ENCODE data around the gene RABGEF1.
"Not testable (repeated sequence)": the region's sequence is repeated elsewhere in the genome, so short reads cannot be mapped to it uniquely, and the experiment has no call there.

RABGEF1 gene

DNA sequence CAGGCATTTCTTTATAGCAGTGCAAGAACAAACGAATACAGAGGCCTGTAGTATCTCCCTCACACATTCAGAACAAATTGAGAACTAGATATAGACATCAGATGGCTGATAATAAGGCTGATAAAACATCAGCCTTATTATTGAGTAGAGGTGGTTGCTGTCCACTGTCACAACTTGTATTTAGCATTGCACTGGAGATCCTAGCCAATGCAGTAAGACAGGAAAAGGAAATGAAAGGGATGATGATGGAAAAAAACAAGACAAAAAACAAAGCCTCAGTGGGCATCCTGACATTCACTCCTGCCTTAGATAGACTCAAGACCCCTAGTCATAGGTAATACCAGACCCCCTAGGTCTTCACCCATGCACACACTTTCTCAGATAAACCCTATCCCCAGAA is 4.7 kb upstream of the RABGEF1 start:
- FAIRE-seq, result no peak

DNA sequence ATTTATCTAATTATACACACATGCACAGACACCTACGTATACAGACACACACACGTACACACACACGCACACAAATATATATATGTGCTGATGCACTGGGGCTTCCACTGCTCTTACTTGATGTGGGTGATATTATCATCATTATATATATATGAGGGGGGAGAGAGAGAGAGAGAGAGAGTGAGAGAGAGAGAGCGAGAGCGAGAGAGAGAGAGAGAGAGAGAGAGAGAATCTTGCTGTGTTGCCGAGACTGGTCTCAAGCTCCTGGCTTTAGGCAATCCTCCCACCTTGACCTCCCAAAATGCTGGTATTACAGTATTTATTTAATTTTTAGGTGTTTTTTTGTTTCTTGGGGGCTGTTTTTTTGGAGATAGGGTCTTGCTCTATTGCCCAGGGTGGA is 3.6 kb upstream of the RABGEF1 start:
- no peak for FAIRE-seq

GRCh38 chr7:66737667-66738066 is 2.9 kb upstream of the RABGEF1 start:
- FAIRE-seq, result no peak

- FAIRE-seq, result no peak
Measured at GRCh38 chr7:66739477-66739876, 1.1 kb upstream of the RABGEF1 start.

DNA sequence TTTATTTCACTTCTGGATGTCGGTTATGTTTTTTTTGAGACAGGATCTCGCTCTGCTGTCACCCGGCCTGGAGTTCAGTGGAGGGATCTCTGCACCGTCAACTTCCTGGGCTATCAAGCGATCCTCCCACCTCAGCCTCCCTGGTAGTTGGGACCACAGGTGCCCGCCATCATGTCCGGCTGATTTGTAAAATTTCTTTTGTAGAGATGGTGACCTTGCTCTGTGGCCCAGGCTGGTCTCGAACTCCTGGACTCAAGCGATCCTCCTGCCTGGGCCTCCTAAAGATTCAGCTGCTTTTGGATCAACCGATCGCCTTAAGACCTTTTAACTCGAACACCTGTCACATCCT is 606 bp upstream of the RABGEF1 start:
- no peak for FAIRE-seq

GRCh38 chr7:66740980-66741709 is 612 bp downstream of the RABGEF1 start:
- not testable (repeated sequence) for FAIRE-seq

- FAIRE-seq, result no peak
Measured at GRCh38 chr7:66741710-66742049, 1.1 kb downstream of the RABGEF1 start.

DNA sequence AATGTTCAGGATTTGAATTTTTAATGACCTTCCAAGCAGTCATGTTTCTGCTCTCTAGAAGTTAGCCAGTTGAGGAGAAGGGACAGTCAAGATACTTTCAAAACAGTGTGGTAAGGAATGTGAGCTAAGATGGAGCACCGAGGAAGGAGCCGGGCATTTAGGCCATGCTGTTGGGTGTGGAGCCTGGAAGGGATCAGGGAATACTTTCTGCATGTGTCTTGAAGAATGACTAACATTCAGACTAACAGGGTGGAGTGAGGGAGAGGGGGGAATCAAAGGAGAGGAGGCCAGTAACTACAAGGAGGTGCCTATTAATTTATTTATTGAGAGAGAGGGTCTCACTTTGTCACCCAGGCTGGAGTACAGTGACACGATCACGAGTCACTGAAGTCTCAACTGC is 1.8 kb downstream of the RABGEF1 start:
- not testable (repeated sequence) for FAIRE-seq

DNA sequence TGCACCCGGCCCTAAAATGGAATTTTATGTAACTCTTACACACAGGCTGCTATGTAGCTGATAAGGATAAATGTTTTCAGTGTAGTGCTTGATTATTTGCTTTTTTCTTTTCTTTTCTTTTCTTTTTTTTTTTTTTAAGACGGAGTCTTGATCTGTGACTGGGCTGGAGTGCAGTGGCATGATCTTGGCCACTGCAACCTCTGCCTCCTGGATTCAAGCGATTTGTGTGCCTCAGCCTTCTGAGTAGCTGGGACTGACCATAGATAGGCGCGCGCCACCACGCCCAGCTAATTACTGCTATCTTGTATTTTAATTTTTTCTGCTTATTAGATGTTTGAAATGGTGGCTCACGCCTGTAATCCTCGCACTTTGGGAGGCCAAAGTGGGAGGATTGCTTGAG is 3.4 kb downstream of the RABGEF1 start:
- FAIRE-seq, result no peak

DNA sequence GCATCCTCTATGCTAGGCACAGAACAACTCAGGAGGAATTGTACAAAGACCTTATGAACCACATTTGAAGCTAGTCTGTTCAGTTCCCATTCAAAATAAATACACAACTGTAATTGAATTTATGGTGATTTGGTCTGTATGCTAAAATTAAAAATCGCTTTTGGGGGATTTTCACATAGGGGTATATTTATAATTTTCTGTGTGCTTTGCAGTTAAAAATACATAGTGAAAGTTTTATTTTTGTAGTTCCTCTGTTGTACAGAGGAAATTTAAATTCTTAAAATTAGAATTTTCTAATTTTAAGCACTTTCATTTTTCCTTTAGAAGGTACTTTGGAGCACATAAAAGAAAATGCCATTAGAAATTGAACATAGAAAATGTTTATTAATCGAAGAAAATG is 6.9 kb downstream of the RABGEF1 start:
- FAIRE-seq, result no peak

DNA sequence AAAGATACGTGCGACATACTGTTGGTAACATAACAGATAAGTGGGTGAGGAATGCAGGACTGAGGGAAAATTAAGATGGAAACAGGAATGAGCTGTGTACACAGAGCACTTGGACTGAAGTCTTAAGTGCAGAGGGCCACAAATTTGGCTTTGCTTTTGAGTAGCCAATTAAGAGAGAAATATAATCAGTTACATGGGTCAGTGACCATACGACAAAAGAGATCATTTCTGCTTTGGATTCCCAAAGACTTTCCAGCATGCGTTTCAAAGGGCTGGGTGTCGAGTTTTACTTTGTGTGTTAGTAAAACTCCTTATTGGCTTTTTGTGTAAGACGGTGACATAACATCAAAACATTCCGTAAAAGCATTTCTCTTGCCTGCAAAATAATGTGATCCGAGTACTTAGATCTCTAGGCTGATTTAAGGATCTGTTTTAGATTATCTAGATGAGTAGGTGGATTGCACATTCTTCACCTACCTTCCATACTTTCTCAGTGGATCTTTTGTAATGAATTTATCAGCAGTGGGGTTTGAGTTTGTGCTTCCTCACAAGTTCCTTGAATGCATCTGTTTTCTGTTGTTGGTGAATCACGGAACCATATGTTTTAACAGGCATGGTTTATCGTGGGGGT is 7.5 kb downstream of the RABGEF1 start:
- FAIRE-seq, result no peak

GRCh38 chr7:66748791-66749190 is 8.3 kb downstream of the RABGEF1 start:
- no peak for FAIRE-seq

DNA sequence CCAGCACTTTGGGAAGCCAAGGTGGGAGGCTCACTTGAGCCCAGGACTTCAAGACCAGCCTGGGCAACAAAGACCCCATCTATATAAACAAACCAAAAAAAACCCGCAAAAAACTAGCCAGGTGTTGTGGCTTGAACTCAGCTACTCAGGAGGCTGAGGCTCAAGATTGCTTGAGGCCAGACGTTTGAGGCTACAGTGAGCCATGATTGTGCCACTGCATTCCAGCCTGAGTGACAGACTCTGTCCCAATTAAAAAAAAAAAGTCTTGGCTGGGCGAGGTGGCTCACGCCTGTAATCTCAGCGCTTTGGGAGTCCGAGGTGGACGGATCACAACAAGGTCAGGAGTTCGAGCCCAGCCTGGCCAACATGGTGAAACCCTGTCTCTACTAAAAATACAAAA is 11.4 kb downstream of the RABGEF1 start:
- no peak for FAIRE-seq

DNA sequence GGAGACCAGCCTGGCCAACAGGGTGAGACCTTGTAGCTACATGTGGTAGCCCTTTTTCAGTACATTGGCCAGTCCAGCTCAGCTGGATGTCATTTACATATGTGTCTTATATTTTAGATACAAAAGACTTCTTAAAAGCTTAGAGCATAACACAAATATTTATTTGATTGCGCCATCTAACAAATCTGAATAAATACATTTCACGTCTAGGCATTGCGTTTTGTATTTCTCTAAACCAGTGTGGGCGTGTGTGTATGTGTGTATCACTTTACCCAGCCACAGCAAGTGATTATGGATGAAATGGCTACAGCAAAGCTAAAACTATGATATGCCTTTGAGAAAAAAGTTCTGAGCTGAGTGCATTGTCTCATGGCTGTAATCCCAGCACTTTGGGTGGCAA is 14.0 kb downstream of the RABGEF1 start:
- no peak for FAIRE-seq

GRCh38 chr7:66755059-66755458 is 14.5 kb downstream of the RABGEF1 start:
- FAIRE-seq, result not testable (repeated sequence)

DNA sequence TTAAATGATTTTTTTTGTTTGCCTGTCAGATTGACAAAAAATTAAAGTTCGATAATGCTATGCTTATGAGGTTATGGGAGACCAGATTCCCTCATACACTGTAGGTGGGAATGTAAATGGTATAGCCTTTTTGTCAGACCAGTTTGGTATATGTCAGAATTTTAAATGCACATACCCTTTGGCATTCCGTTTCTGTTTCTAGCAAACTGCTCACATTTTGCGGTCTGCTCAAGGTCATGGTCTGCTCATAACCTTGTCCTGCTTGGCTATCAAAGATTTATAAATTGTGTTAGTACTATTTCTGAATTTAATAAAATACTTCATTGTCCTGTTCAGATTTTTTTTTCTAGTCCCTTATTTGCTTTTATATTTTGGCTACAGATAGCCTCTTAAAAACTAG is 15.7 kb downstream of the RABGEF1 start:
- not testable (repeated sequence) for FAIRE-seq

- no peak for FAIRE-seq
Measured at GRCh38 chr7:66756889-66757288, 16.4 kb downstream of the RABGEF1 start.

DNA sequence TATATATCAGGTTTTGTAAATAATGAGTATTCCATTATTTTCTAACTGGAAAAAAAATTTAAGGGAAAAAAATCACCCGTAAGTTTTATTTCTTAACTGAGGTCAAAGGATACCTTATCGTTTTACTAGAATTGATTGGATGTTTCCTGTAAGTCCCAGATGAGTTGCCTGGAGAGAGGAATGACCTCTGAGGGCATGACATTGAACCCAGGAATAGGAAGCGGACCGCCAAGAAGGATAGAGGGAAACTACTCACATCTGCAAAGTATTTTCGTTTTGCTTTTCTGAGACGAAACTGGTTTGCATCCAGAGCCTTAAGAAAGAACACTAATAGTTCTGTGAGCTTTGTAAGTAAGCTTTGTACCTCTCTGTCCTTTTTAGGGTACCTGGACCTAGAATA is 17.4 kb downstream of the RABGEF1 start:
- FAIRE-seq, result no peak

DNA sequence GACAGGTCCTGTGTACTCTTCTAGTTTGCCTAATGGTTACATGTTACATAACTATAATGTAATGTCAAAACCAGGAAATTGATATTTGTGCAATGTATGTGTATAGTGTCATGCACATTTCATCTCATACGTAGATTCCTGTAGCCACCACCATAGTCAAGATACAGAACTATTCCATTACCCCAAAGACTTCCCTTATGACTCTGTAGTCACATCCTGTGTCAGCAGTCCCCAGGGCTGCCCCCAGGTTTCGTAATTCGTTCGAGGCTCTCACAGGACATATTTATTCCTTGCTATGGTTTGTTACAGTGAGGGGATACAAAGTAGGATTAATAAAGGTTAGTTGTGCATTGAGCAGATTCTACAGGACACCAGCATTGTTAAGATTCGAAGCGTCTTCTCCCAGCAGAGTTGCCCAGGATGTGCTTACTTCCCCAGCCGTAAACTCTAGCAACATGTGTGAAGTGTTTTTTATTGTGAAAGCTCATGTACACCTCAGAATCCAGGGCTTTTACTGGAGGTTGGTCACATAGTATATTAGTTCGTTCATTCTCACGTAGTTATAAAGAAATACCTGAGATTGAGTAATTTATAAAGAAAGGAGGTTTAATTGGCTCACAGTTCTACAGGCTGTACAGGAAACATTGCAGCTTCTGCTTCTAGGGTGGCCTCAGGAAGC is 18.6 kb downstream of the RABGEF1 start:
- no peak for FAIRE-seq

- not testable (repeated sequence) for FAIRE-seq
Measured at GRCh38 chr7:66763183-66763582, 22.6 kb downstream of the RABGEF1 start.

- not testable (repeated sequence) for FAIRE-seq
Measured at GRCh38 chr7:66763633-66764355, 23.3 kb downstream of the RABGEF1 start.

DNA sequence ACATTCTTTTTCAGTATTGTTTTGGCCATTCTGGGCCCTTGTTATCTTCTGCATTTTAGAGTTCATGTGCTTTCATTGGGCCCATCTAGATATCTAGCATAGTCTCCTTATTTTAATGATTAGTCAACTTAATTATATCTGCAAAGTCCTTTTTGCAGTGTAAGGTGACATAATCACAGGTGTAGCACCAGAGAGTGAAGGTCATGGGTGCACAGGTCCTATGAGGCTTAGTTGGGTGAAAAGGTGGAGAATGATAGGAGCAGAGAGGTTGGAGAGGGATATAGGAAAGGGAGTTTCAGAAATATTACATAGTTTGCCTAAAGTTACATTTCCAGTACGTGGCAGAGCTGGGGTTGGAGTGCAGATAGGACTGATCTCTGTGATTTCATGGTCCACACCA is 24.4 kb downstream of the RABGEF1 start:
- not testable (repeated sequence) for FAIRE-seq

DNA sequence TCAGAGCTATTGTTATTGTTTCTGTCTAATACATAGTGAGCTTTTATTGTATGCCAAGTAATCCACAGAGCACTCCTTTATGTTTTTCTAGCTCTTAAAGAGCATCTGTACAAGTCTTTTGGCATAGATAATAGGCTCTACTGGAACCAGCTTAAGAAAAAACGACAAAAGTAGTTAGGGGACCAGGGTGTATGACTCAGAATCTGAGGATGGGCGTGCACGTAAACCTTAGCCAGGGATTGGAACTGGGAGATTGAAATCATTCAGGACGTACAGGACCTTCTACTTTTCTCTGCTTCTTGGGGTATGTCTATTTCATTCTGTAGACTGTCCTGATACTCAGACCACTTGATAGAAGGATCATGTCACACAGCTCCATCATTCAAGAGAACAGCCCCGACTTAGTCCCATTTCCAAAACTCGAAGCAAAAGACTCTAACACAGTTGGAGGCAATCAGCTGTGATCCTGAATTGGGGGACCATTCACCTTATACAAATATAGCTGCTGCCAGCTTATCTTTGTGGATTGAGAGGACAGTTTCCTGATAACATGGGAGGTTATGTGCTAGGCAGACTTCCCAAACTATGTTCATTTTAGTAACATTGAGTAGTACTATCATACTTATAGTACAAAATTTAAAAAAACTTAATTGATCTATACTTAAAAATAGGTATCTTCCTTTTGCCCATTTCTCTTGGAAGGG is 24.9 kb downstream of the RABGEF1 start:
- FAIRE-seq, result not testable (repeated sequence)

All from colon (tissue), 2 donors.